DND-41 (cell line): ENCODE data around the gene TTC17.

Experiments
- CTCF ChIP-seq: IDR thresholded peaks from 2 replicates; pipeline ENCODE4 v1.5.1; 2012; ENCODE audit warnings: borderline replicate concordance, low read length, moderate library complexity, mild to moderate bottlenecking; ENCODE audit not compliant: poor library complexity, severe bottlenecking; ENCODE audit errors: extremely low read depth
- EZH2 ChIP-seq: IDR thresholded peaks from 3 replicates; pipeline ENCODE4 v1.6.1; 2012; ENCODE audit warnings: borderline replicate concordance, low read depth, mild to moderate bottlenecking, moderate library complexity, low read length, inconsistent platforms; ENCODE audit not compliant: severe bottlenecking

- TF ChIP-seq CTCF, result no peak
- no peak for TF ChIP-seq EZH2
Measured at GRCh38 chr11:43532041-43532440, 173.3 kb downstream of the TTC17 start.
